ENCODE measurements around the gene PFAS. TPM values are rescaled to one million over a fixed set of nuclear protein-coding genes. Genes with fewer than 3 reads are reported as not detected.
"Not testable (repeated sequence)": the region's sequence is repeated elsewhere in the genome, so short reads cannot be mapped to it uniquely, and the experiment has no call there.

The PFAS gene
- total RNA-seq, 4 donors from 2014 or later = 6.2 to 19.0 (median 15.7) TPM

- TF ChIP-seq CTCF (IDR thresholded peaks at IDR 0.05) = no peak
- no peak for TF ChIP-seq POLR2A (IDR thresholded peaks at IDR 0.05)
- 16 to 17% methylated on average over 22 of the region's 22 CpGs for whole genome bisulfite sequencing, 2 donors
- DNase-seq (ENCODE audit: low spot score in 2 of 2) = no peak
- intact Hi-C loops (cut with DNase I; ENCODE audit: low total_unique reads) = no loop called here
- peak overlapping the region; percentile 25 for H3K4me3 ChIP-seq (ENCODE audit: low read depth, poor library complexity, severe bottlenecking)
These were observed 38.2 kb upstream of the PFAS start for GRCh38 chr17:8210761-8211458.

- TF ChIP-seq CTCF (IDR thresholded peaks at IDR 0.05) (no peak), POLR2A (IDR thresholded peaks at IDR 0.05) (no peak)
- WGBS, 2 donors = 82% methylated on average over 14 of the region's 14 CpGs
- no peak for DNase-seq (ENCODE audit: low spot score in 2 of 2)
- H3K4me3 ChIP-seq (ENCODE audit: low read depth, poor library complexity, severe bottlenecking) = no peak overlapping the region
- intact Hi-C loops (cut with DNase I; ENCODE audit: low total_unique reads) = no loop called here
These were observed 36.5 kb upstream of the PFAS start for GRCh38 chr17:8212312-8213180.

GRCh38 chr17:8214000-8214399 is 35.1 kb upstream of the PFAS start:
- intact Hi-C loops (cut with DNase I; ENCODE audit: low total_unique reads); H3K4me3 ChIP-seq (ENCODE audit: low read depth, poor library complexity, severe bottlenecking); DNase-seq (ENCODE audit: low spot score in 2 of 2): not testable (repeated sequence)
- WGBS, 2 donors = 86 to 90% methylated on average over 15 of the region's 15 CpGs

- peak; percentile 95 to 99 for DNase-seq (ENCODE audit: low spot score in 2 of 2)
- intact Hi-C loops (cut with DNase I; ENCODE audit: low total_unique reads) = no loop called here
- 0% methylated on average over 45 of the region's 45 CpGs for WGBS, 2 donors
These were observed 28.1 kb upstream of the PFAS start for GRCh38 chr17:8220783-8221662.

GRCh38 chr17:8221663-8222379 is 27.3 kb upstream of the PFAS start:
- TF ChIP-seq POLR2A (IDR thresholded peaks at IDR 0.05) = no peak
- peak in 1 of 3 donors; percentile 15 for TF ChIP-seq CTCF (IDR thresholded peaks at IDR 0.05)
- peak; percentile 95 to 97 for DNase-seq (ENCODE audit: low spot score in 2 of 2)
- 0% methylated on average over 40 of the region's 40 CpGs for WGBS, 2 donors
- intact Hi-C loops (cut with DNase I; ENCODE audit: low total_unique reads) = no loop called here
- H3K4me3 ChIP-seq (ENCODE audit: low read depth, poor library complexity, severe bottlenecking) = peak overlapping the region; percentile 69

More at GRCh38 chr17:8220783-8221662, 28.1 kb upstream of the PFAS start:
- no peak for TF ChIP-seq CTCF (IDR thresholded peaks at IDR 0.05)
- H3K4me3 ChIP-seq (ENCODE audit: low read depth, poor library complexity, severe bottlenecking) = peak overlapping the region; percentile 69

Measured in lower leg skin (tissue), 4 donors.